Measurements from ENCODE around the gene PLD6. TPM values are rescaled to one million over a fixed set of nuclear protein-coding genes. Genes with fewer than 3 reads are reported as not detected.

The PLD6 gene
- total RNA-seq, 2 donors from 2014 or later: 9.5 to 26.4 TPM

DNA sequence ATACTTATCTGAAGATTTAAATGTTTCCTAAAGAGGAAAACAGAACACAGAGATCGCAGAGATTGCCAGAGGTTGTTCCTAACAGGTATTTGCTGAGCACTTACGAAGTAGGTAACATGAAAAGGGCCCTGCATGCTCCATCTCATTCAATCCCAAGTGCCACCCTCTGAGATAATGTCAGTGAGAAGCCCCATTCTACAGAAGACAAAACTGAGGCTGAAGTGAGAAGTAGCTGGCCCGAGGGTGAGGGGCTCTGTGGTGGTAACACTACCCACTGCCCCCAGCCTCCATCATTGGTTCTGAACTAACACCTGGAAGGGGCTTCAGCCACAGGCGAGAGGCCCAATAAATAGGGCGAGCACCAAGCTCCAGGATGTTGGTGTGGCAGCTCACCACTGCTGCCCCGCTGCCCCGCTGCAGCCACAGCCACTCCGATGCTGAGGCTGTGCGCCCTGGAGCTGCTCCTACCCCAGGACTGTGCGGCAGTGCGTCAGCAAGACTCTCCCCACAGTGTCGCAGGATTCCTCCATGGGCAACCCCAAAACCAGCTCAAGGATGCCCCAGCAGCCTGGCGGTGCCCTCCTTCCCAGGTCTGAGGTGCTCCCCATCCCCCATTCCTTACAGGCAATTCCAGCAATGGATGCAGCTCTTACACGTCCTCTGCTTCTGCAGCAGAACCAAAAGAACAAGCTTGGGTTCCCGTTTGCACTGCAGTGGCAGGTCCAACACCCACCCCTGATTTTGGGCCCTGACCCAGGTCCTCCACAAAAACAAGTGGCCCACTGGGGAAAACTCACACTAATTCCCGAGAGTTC, 20.5 kb upstream of the PLD6 start:
- Histone ChIP-seq H3K9me3 (no peaks in the 10 kb centered on the region), H3K27ac (no peak overlapping the region), H3K4me3 (no peak overlapping the region), H3K4me1 (replicated peaks) (peaks cover 18% of the 10 kb centered on the region), H3K27me3 (replicated peaks; ENCODE audit: insufficient read depth) (no peaks in the 10 kb centered on the region), H3K36me3 (peaks cover 0 to 40% of the 10 kb centered on the region in 2 donors)
- TF ChIP-seq POLR2A (IDR thresholded peaks at IDR 0.05) (no peak), POLR2AphosphoS5 (IDR thresholded peaks at IDR 0.05) (no peak)
- TF ChIP-seq, protein P1, sequence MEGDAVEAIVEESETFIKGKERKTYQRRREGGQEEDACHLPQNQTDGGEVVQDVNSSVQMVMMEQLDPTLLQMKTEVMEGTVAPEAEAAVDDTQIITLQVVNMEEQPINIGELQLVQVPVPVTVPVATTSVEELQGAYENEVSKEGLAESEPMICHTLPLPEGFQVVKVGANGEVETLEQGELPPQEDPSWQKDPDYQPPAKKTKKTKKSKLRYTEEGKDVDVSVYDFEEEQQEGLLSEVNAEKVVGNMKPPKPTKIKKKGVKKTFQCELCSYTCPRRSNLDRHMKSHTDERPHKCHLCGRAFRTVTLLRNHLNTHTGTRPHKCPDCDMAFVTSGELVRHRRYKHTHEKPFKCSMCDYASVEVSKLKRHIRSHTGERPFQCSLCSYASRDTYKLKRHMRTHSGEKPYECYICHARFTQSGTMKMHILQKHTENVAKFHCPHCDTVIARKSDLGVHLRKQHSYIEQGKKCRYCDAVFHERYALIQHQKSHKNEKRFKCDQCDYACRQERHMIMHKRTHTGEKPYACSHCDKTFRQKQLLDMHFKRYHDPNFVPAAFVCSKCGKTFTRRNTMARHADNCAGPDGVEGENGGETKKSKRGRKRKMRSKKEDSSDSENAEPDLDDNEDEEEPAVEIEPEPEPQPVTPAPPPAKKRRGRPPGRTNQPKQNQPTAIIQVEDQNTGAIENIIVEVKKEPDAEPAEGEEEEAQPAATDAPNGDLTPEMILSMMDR (IDR thresholded peaks at IDR 0.05): no peak
- no peak for DNase-seq (ENCODE audit: low spot score)
- intact Hi-C loops (cut with DNase I): no loop called here
- 87% methylated on average over 15 of the region's 16 CpGs for WGBS

DNA sequence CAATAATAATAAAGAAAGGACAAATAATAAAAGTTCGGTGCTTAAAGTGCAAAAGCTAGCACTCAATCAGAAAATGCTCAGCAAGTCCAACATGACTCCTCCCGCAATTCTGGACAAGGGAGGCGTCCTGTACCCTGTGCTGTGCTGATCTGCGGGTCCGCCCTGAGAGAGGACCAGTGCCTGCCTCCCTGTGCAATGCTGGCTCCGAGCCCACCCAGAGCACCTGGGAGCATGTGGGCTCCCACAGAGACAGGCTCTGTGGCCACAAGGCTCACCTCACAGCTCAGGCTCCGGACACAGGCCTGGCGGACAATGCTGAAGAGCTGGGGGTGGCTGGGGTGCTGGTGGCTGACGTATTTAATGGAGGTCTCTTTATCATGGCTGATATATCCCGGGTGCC, 19.8 kb upstream of the PLD6 start:
- peaks cover 1 to 47% of the 10 kb centered on the region in 2 donors for H3K36me3 ChIP-seq

DNA sequence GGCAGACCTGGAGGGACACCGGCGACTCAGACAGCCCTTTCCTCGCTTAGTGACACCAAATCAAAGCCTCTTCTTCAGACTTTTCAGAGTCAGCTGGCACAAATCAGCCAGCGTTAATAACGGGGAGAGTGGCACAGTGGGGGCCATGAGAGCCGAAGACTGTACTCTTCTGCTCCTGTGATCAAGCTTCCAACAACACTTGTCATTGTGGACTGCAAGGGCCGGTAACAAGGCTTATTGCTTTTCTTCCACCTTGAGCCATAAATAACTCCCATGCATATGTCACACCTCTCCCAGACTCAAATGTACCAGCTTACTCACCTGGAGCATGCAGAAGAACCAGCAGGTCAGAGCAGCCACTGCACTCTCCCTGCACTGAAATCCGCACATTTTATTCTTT, 18.0 kb upstream of the PLD6 start:
- TF ChIP-seq POLR2A (IDR thresholded peaks at IDR 0.05) (no peak), POLR2AphosphoS5 (IDR thresholded peaks at IDR 0.05) (no peak)
- TF ChIP-seq, protein P1 (IDR thresholded peaks at IDR 0.05): no peak
- Histone ChIP-seq H3K4me1 (replicated peaks) (peaks cover 15% of the 10 kb centered on the region), H3K4me3 (no peak overlapping the region), H3K9me3 (no peaks in the 10 kb centered on the region), H3K27me3 (replicated peaks; ENCODE audit: insufficient read depth) (no peaks in the 10 kb centered on the region), H3K27ac (no peak overlapping the region), H3K36me3 (peaks cover 6 to 58% of the 10 kb centered on the region in 2 donors)
- 81% methylated on average over 8 of the region's 8 CpGs for WGBS
- intact Hi-C loops (cut with DNase I): no loop called here
- DNase-seq (ENCODE audit: low spot score): no peak

More for the DNA sequence above, 19.8 kb upstream of the PLD6 start:
- Histone ChIP-seq H3K9me3 (no peaks in the 10 kb centered on the region), H3K27me3 (replicated peaks; ENCODE audit: insufficient read depth) (no peaks in the 10 kb centered on the region), H3K4me1 (replicated peaks) (peaks cover 18% of the 10 kb centered on the region), H3K27ac (no peak overlapping the region), H3K4me3 (no peak overlapping the region)
- intact Hi-C loops (cut with DNase I): no loop called here
- 92% methylated on average over 10 of the region's 10 CpGs for WGBS
- TF ChIP-seq POLR2AphosphoS5 (IDR thresholded peaks at IDR 0.05) (no peak), POLR2A (IDR thresholded peaks at IDR 0.05) (no peak)
- TF ChIP-seq, protein P1 (IDR thresholded peaks at IDR 0.05): no peak
- DNase-seq (ENCODE audit: low spot score): no peak

DNA sequence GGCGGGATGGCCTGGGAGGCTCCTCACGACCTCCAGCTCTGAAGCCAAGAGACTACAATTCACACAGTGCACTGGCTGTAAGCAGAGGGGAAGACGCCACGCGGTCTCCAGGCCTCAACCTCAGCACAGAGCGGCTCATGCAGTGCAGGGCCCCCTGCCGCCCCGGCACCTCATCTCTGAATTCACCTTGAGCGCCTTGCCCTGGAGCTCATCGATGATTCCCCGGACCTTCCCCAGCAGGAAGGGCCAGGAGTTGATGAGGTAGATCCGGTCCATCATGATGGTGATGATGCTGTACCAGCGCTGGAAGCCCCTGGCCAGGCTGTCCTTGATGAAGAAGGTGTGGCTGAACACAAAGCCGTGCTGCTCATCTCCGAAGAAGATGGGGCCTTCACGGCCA, 17.6 kb upstream of the PLD6 start:
- WGBS: 96% methylated on average over 16 of the region's 16 CpGs
- no peak overlapping the region for H3K4me3 ChIP-seq
- intact Hi-C loops (cut with DNase I): no loop called here
- peaks cover 11% of the 10 kb centered on the region for H3K4me1 ChIP-seq (replicated peaks)
- TF ChIP-seq POLR2AphosphoS5 (IDR thresholded peaks at IDR 0.05) (no peak), POLR2A (IDR thresholded peaks at IDR 0.05) (no peak)
- TF ChIP-seq, protein P1 (IDR thresholded peaks at IDR 0.05): no peak
- DNase-seq (ENCODE audit: low spot score): no peak
- no peaks in the 10 kb centered on the region for H3K27me3 ChIP-seq (replicated peaks; ENCODE audit: insufficient read depth)
- no peaks in the 10 kb centered on the region for H3K9me3 ChIP-seq
- no peak overlapping the region for H3K27ac ChIP-seq
- H3K36me3 ChIP-seq: peaks cover 10 to 62% of the 10 kb centered on the region in 2 donors

DNA sequence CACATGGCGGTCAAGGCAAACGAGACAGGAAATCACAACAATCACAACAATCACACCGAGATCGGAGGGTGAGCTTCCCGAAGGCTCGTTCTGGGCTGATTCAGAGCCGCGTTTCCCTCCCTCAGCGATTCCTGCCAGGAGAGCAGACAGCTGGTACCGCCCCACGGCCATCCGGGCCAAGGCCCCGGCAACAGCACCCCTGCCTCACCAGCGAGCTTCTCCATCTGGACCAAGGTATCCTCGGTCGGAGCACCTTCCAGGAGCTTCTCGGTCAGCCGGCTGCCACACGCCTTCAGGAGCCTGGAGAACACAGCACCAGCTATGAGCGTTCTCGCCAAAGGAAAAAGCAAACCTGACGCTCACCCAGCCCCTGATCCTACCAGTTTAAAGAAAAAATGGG, 15.2 kb upstream of the PLD6 start:
- DNase-seq (ENCODE audit: low spot score): no peak
- 86% methylated on average over 22 of the region's 22 CpGs for WGBS
- intact Hi-C loops (cut with DNase I): no loop called here
- no peaks in the 10 kb centered on the region for H3K27me3 ChIP-seq (replicated peaks; ENCODE audit: insufficient read depth)
- H3K27ac ChIP-seq: no peak overlapping the region
- peaks cover 13 to 76% of the 10 kb centered on the region in 2 donors for H3K36me3 ChIP-seq
- TF ChIP-seq POLR2A (IDR thresholded peaks at IDR 0.05) (no peak), POLR2AphosphoS5 (IDR thresholded peaks at IDR 0.05) (no peak)
- TF ChIP-seq, protein P1 (IDR thresholded peaks at IDR 0.05): no peak
- H3K4me1 ChIP-seq (replicated peaks): no peaks in the 10 kb centered on the region
- no peaks in the 10 kb centered on the region for H3K9me3 ChIP-seq
- no peak overlapping the region for H3K4me3 ChIP-seq

All from prostate gland (tissue), 2 donors.